Fibroblast of lung (primary cell): Measurements from ENCODE around the gene FAM111A. TPM values are rescaled to one million over a fixed set of nuclear protein-coding genes. Genes with fewer than 3 reads are reported as not detected.

Source experiments
- DNase-seq, 2 donors: peaks; one replicate each; pipeline versions ENCODE4 v3.0.0 to v3.0.0-alpha.2; 2010; ENCODE audit warnings: low read depth in 2 of 2
- H2AFZ ChIP-seq: 2 replicates; pipeline ENCODE4 v1.5.1; 2012; ENCODE audit warnings: low read length, control low read depth, inconsistent platforms
- H3K27ac ChIP-seq: 2 replicates; pipeline ENCODE4 v1.5.1; 2011; ENCODE audit warnings: low read length, control low read depth; ENCODE audit not compliant: insufficient read depth
- H3K27me3 ChIP-seq: 2 replicates; pipeline ENCODE4 v1.5.1; 2011; ENCODE audit warnings: mild to moderate bottlenecking, low read length; ENCODE audit not compliant: control insufficient read depth, insufficient read depth
- H3K36me3 ChIP-seq: 2 replicates; pipeline ENCODE4 v1.5.1; 2011; ENCODE audit warnings: low read length; ENCODE audit not compliant: control insufficient read depth, insufficient read depth
- H3K4me1 ChIP-seq: 2 replicates; pipeline ENCODE4 v1.5.1; 2011; ENCODE audit warnings: low read length; ENCODE audit not compliant: control insufficient read depth, insufficient read depth; ENCODE audit errors: extremely low read depth
- H3K4me2 ChIP-seq: 2 replicates; pipeline ENCODE4 v1.5.1; 2011; ENCODE audit warnings: low read length, control low read depth; ENCODE audit not compliant: insufficient read depth; ENCODE audit errors: extremely low read depth
- H3K4me3 ChIP-seq, 4 experiments: fragments of 200-600 bp in 1 of 4; sonication (generic) in 1 of 4; replicated peaks in 1 of 4; 2 replicates each; pipeline ENCODE4 v1.5.1; 2011 to 2016; ENCODE audit warnings: low read length in 4 of 4, low read depth in 3 of 4, mild to moderate bottlenecking in 3 of 4, control low read depth in 2 of 4, inconsistent platforms in 1 of 4, mixed read lengths in 1 of 4; ENCODE audit not compliant: insufficient read depth in 1 of 4; ENCODE audit errors: control extremely low read depth in 1 of 4
- H3K79me2 ChIP-seq: 2 replicates; pipeline ENCODE4 v1.5.1; 2012; ENCODE audit warnings: mild to moderate bottlenecking, low read length, inconsistent platforms; ENCODE audit not compliant: control insufficient read depth, insufficient read depth
- H3K9ac ChIP-seq: 2 replicates; pipeline ENCODE4 v1.5.1; 2011; ENCODE audit warnings: mild to moderate bottlenecking, low read length, control low read depth; ENCODE audit not compliant: insufficient read depth
- H3K9me3 ChIP-seq: 2 replicates; pipeline ENCODE4 v1.5.1; 2012; ENCODE audit warnings: low read depth, low read length; ENCODE audit not compliant: control insufficient read depth, insufficient read depth
- H4K20me1 ChIP-seq: 2 replicates; pipeline ENCODE4 v1.5.1; 2011; ENCODE audit warnings: low read length; ENCODE audit not compliant: control insufficient read depth, insufficient read depth; ENCODE audit errors: extremely low read depth
- EZH2 ChIP-seq: IDR thresholded peaks from 2 replicates; pipeline ENCODE4 v1.5.1; 2012; ENCODE audit warnings: low read length, control low read depth, mild to moderate bottlenecking; ENCODE audit errors: missing control alignments
- polyA plus RNA-seq, 2 donors: library from polyadenylated mRNA; depleted of rRNA in 1 of 2; stranded (reverse) in 1 of 2; unstranded in 1 of 2; fragments of >200 nt; gene quantifications; 2 replicates each; pipeline ENCODE4 v1.2.1, GENCODE V29; 2011 to 2012; ENCODE audit warnings: missing spikeins in 1 of 2
- total RNA-seq: library from RNA; depleted of rRNA; stranded (reverse); fragments of >200 nt; gene quantifications from 2 replicates; pipeline ENCODE4 v1.2.1, GENCODE V29; 2014
- TF ChIP-seq, protein P1 (sequence below), 2 donors: IDR thresholded peaks in 1 of 2; conservative IDR thresholded peaks in 1 of 2; 1 replicate in 1 of 2; 2 replicates in 1 of 2; pipeline ENCODE4 v1.5.1; 2011 to 2012; ENCODE audit warnings: low read length in 2 of 2, control low read depth in 1 of 2, inconsistent platforms in 1 of 2, low read depth in 1 of 2, mild to moderate bottlenecking in 1 of 2

Gene FAM111A
- total and polyA plus RNA-seq, 2 donors (not counting 1 experiment from before 2014, with no cell fraction given), result 27.1 to 42.3 TPM

DNA sequence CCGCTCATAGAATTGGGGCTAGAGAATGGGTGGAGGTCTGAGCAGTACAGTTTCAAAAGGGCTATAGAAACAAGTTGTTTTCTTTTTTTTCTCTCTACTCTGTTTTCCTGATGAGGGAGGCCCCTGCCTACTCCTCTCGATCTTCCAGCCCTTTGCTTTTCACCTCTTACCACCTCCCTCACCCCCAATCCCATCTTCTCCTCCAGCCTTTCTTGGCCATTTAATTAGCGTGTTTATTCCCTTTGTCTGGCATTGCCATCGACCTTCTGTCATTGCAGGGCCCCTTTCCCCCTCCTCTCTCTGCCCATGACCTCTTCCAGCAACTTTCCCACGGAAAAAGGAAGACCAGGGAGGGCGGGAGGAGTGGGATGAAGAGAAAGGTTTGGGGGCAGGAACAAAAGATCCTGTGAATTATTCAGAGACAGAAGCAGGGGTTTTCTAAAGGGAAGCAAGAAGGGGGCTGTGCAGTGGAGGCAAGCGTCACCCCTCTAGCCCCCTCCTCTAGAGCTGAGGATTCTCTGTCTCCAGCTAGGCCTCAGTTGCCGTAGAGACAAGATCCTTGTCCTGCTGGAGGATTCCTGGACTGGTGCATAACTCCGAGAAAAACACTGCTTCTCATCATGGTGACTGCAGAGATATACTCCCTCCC, 42.2 kb downstream of the FAM111A start:
- no peak for TF ChIP-seq EZH2
- TF ChIP-seq, protein P1, sequence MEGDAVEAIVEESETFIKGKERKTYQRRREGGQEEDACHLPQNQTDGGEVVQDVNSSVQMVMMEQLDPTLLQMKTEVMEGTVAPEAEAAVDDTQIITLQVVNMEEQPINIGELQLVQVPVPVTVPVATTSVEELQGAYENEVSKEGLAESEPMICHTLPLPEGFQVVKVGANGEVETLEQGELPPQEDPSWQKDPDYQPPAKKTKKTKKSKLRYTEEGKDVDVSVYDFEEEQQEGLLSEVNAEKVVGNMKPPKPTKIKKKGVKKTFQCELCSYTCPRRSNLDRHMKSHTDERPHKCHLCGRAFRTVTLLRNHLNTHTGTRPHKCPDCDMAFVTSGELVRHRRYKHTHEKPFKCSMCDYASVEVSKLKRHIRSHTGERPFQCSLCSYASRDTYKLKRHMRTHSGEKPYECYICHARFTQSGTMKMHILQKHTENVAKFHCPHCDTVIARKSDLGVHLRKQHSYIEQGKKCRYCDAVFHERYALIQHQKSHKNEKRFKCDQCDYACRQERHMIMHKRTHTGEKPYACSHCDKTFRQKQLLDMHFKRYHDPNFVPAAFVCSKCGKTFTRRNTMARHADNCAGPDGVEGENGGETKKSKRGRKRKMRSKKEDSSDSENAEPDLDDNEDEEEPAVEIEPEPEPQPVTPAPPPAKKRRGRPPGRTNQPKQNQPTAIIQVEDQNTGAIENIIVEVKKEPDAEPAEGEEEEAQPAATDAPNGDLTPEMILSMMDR (conservative IDR thresholded peaks at IDR 0.05 in 1 of 2, IDR thresholded peaks at IDR 0.05 in 1 of 2; ENCODE audit: low read depth in 1 of 2, low read length in 2 of 2), result no peak
- H4K20me1 ChIP-seq, result no peaks in the 10 kb centered on the region
- no peak overlapping the region for H2AFZ ChIP-seq
- H3K27ac ChIP-seq, result no peak overlapping the region
- peaks cover 3% of the 10 kb centered on the region for H3K36me3 ChIP-seq
- no peaks in the 10 kb centered on the region for H3K9me3 ChIP-seq
- peaks cover 14% of the 10 kb centered on the region for H3K4me1 ChIP-seq
- H3K79me2 ChIP-seq, result no peaks in the 10 kb centered on the region
- no peaks in the 10 kb centered on the region for H3K27me3 ChIP-seq
- DNase-seq, result no peak
- no peak overlapping the region for H3K4me3 ChIP-seq
- no peak overlapping the region for H3K9ac ChIP-seq
- H3K4me2 ChIP-seq, result no peak overlapping the region

DNA sequence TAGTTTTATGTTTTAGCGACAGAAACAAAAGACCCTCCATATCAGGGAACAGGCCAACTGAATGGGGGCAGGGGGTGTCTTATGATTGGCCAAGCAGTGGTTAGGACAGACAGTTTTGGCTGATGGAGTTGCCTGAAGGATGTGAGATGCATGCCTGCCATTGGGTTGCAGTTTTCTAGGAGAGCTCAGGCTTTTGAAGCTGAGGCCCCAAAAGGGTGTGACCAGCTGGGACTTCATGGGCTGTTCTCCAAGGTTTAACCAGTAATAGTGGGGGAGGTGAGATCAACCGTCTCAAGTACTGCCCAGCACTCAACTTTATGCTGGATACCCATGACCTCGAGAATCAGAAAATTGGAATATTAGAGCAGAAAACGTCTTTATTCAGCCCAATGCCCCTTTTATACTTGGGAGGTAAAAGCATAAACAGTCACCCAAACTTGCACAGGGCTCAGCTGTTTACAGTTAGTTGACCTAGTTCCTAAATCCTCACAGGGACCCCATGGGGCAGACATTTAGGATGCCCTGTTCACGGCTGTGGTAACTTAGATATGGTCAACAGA, 42.8 kb downstream of the FAM111A start:
- Histone ChIP-seq H3K27ac (no peak overlapping the region), H4K20me1 (no peaks in the 10 kb centered on the region), H3K4me3 (no peak overlapping the region), H3K4me2 (no peak overlapping the region), H3K9me3 (no peaks in the 10 kb centered on the region), H3K79me2 (no peaks in the 10 kb centered on the region), H3K27me3 (no peaks in the 10 kb centered on the region), H3K4me1 (peaks cover 14% of the 10 kb centered on the region), H3K9ac (no peak overlapping the region), H3K36me3 (peaks cover 3% of the 10 kb centered on the region), H2AFZ (no peak overlapping the region)
- peak in 1 of 2 donors; percentile 41 for DNase-seq
- TF ChIP-seq, protein P1 (conservative IDR thresholded peaks at IDR 0.05 in 1 of 2, IDR thresholded peaks at IDR 0.05 in 1 of 2; ENCODE audit: low read depth in 1 of 2, low read length in 2 of 2), result no peak
- no peak for TF ChIP-seq EZH2

DNA sequence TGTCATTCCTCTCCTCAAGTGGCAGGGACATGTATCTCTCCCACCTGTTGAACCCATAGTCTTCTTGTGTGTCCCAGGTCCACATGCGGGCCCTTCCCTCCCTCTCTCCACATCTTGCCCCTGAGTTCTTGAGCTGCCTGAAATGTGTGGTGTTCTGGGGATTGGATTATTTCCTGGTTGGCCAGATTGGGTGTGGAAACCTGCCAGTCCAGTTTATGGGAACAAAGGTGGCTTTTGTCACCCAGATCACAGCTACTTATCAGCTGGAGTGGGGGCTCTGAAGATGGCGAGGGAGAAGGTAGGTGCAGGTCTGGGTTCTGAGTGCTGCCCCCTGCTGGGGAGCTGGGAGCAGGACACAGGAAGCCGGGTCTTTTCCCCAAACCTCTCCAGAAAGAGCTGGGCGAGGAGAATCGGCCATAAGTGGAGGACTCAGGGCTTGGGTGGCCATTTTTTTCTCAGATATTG, 43.5 kb downstream of the FAM111A start:
- TF ChIP-seq, protein P1 (conservative IDR thresholded peaks at IDR 0.05 in 1 of 2, IDR thresholded peaks at IDR 0.05 in 1 of 2; ENCODE audit: low read depth in 1 of 2, low read length in 2 of 2), result peak; percentile 47 to 54
- no peak for TF ChIP-seq EZH2
- DNase-seq, result no peak
- Histone ChIP-seq H3K27me3 (no peaks in the 10 kb centered on the region), H3K27ac (no peak overlapping the region), H4K20me1 (no peaks in the 10 kb centered on the region), H3K9me3 (no peaks in the 10 kb centered on the region), H3K4me3 (no peak overlapping the region), H2AFZ (no peak overlapping the region), H3K4me1 (peaks cover 14% of the 10 kb centered on the region), H3K9ac (no peak overlapping the region), H3K4me2 (no peak overlapping the region), H3K79me2 (no peaks in the 10 kb centered on the region), H3K36me3 (peaks cover 4% of the 10 kb centered on the region)
